ENCODE data around the gene PJA1.

PJA1 gene

GRCh38 chrX:69163936-69164741 lies 1.1 kb downstream of the PJA1 start:
- DNase-seq: peak; percentile 4

GRCh38 chrX:69162361-69162865 lies 2.8 kb downstream of the PJA1 start:
- DNase-seq: no peak

- no peak for DNase-seq
Measured at GRCh38 chrX:69161786-69162349, 3.4 kb downstream of the PJA1 start.

- DNase-seq: no peak
Measured at GRCh38 chrX:69161371-69161770, 3.9 kb downstream of the PJA1 start.

- peak; percentile 42 for DNase-seq
Measured at GRCh38 chrX:69158166-69158980, 6.9 kb downstream of the PJA1 start.

- no peak for DNase-seq
Measured at GRCh38 chrX:69156638-69157037, 8.6 kb downstream of the PJA1 start.

GRCh38 chrX:69155786-69156520 lies 9.3 kb downstream of the PJA1 start:
- no peak for DNase-seq

- DNase-seq: no peak
Measured at GRCh38 chrX:69154051-69154450, 11.2 kb downstream of the PJA1 start.

GRCh38 chrX:69153060-69153730 lies 12.1 kb downstream of the PJA1 start:
- DNase-seq: no peak

- peak; percentile 74 for DNase-seq
Measured at GRCh38 chrX:69152417-69152841, 12.8 kb downstream of the PJA1 start.

GRCh38 chrX:69151866-69152284 lies 13.4 kb downstream of the PJA1 start:
- no peak for DNase-seq

- no peak for DNase-seq
Measured at GRCh38 chrX:69150281-69150960, 14.8 kb downstream of the PJA1 start.

GRCh38 chrX:69149466-69150280 lies 15.6 kb downstream of the PJA1 start:
- DNase-seq: no peak

GRCh38 chrX:69148946-69149345 lies 16.3 kb downstream of the PJA1 start:
- DNase-seq: no peak

- DNase-seq: no peak
Measured at GRCh38 chrX:69146739-69147138, 18.5 kb downstream of the PJA1 start.

GRCh38 chrX:69145714-69146113 lies 19.5 kb downstream of the PJA1 start:
- DNase-seq: no peak

- no peak for DNase-seq
Measured at GRCh38 chrX:69144838-69145680, 20.2 kb downstream of the PJA1 start.

GRCh38 chrX:69143530-69143929 lies 21.7 kb downstream of the PJA1 start:
- DNase-seq: no peak

GRCh38 chrX:69142788-69143469 lies 22.3 kb downstream of the PJA1 start:
- DNase-seq: no peak

Data from NCI-H2029 (cell line).